Forelimb muscle (tissue), 1 donor: ENCODE results near the gene ATG7. TPM values are rescaled to one million over a fixed set of nuclear protein-coding genes. Genes with fewer than 3 reads are reported as not detected.
A peak's percentile ranks its signal among the peaks of the same experiment; 100 is the strongest.
"Not testable (repeated sequence)": the region's sequence is repeated elsewhere in the genome, so short reads cannot be mapped to it uniquely, and the experiment has no call there.

ENCODE experiments used
- DNase-seq: peaks from one replicate; pipeline ENCODE4 v3.0.0-alpha.2; 2013; ENCODE audit warnings: low read depth
- polyA plus RNA-seq: library from polyadenylated mRNA; unstranded; fragments of 120-200 nt; gene quantifications from one replicate; pipeline ENCODE4 v1.2.1, GENCODE V29; 2013; ENCODE audit not compliant: insufficient read length

ATG7 gene
- polyA plus RNA-seq, 1 donor, result 11.7 TPM

- DNase-seq, result no peak
Observed at GRCh38 chr3:11567516-11568467, 295.6 kb downstream of the ATG7 start.

GRCh38 chr3:11568503-11569155 lies 296.4 kb downstream of the ATG7 start:
- DNase-seq, result no peak

GRCh38 chr3:11569156-11569741 lies 297.1 kb downstream of the ATG7 start:
- no peak for DNase-seq

GRCh38 chr3:11570251-11570650 lies 298.1 kb downstream of the ATG7 start:
- DNase-seq, result no peak

- DNase-seq, result no peak
Observed at GRCh38 chr3:11570789-11571495, 298.7 kb downstream of the ATG7 start.

- not testable (repeated sequence) for DNase-seq
Observed at GRCh38 chr3:11572660-11573059, 300.5 kb downstream of the ATG7 start.

- no peak for DNase-seq
Observed at GRCh38 chr3:11574981-11575669, 302.9 kb downstream of the ATG7 start.

GRCh38 chr3:11575677-11576076 lies 303.5 kb downstream of the ATG7 start:
- no peak for DNase-seq

- no peak for DNase-seq
Observed at GRCh38 chr3:11576453-11576852, 304.3 kb downstream of the ATG7 start.

GRCh38 chr3:11578169-11578568 lies 306.0 kb downstream of the ATG7 start:
- no peak for DNase-seq

GRCh38 chr3:11580645-11581044 lies 308.4 kb downstream of the ATG7 start:
- DNase-seq, result no peak

- no peak for DNase-seq
Observed at GRCh38 chr3:11581237-11582190, 309.3 kb downstream of the ATG7 start.

GRCh38 chr3:11582191-11582968 lies 310.2 kb downstream of the ATG7 start:
- peak; percentile 80 for DNase-seq

- DNase-seq, result peak; percentile 79
Observed at GRCh38 chr3:11583235-11583634, 311.0 kb downstream of the ATG7 start.

GRCh38 chr3:11583638-11584046 lies 311.4 kb downstream of the ATG7 start:
- no peak for DNase-seq

- no peak for DNase-seq
Observed at GRCh38 chr3:11584570-11584969, 312.4 kb downstream of the ATG7 start.

- no peak for DNase-seq
Observed at GRCh38 chr3:11587766-11588165, 315.6 kb downstream of the ATG7 start.

- no peak for DNase-seq
Observed at GRCh38 chr3:11588338-11588737, 316.1 kb downstream of the ATG7 start.

- no peak for DNase-seq
Observed at GRCh38 chr3:11588755-11589154, 316.6 kb downstream of the ATG7 start.
